A549 (cell line): Measurements from ENCODE around the gene RAB37. TPM values are rescaled to one million over a fixed set of nuclear protein-coding genes. Genes with fewer than 3 reads are reported as not detected.

ENCODE experiments used
- ATAC-seq, 2 experiments: fragments of 200-7000 bp in 1 of 2; fragments of >200 bp in 1 of 2; cut with Nextera tagmentation in 1 of 2; cut with Tn5 transposase in 1 of 2; 3 replicates each; pipeline versions ENCODE4 v1.8.0 to v1.9.1; 2018 to 2020; ENCODE audit warnings: mild to moderate bottlenecking in 1 of 2, moderate library complexity in 1 of 2
- CTCF ChIA-PET: fragments of 300-600 bp; sonication (Branson Sonifier 250); formaldehyde crosslinking; extraction: SDS; loops from one replicate; lab custom pipeline; 2021; ENCODE audit warnings: antibody characterized with exemption, inconsistent platforms; lab: Yijun Ruan, JAX
- POLR2A ChIA-PET: fragments of 350-600 bp; formaldehyde crosslinking; extraction: SDS; loops from one replicate; lab custom pipeline; 2021; ENCODE audit warnings: antibody characterized with exemption, inconsistent platforms; lab: Yijun Ruan, JAX
- DNase-seq, 2 experiments: peaks; one replicate each; pipeline versions ENCODE4 v3.0.0 to v3.0.0-alpha.2; 2011 to 2016; ENCODE audit warnings: low read depth in 1 of 2, low spot score in 1 of 2
- FAIRE-seq: peaks from 2 replicates; lab custom pipeline; 2011; peaks lifted over from hg19 to GRCh38; lab: Jason Lieb, UNC
- H3K27ac ChIP-seq, 2 experiments: fragments of >200 bp; sonication (Bioruptor Twin); formaldehyde crosslinking; 3 replicates each; pipeline ENCODE4 v1.5.1; 2016 to 2017
- H3K4me1 ChIP-seq: fragments of >200 bp; sonication (Bioruptor Twin); formaldehyde crosslinking; 3 replicates; pipeline ENCODE4 v1.6.1; 2016
- H3K4me2 ChIP-seq: fragments of >200 bp; sonication (Bioruptor Twin); formaldehyde crosslinking; 3 replicates; pipeline ENCODE4 v1.6.1; 2016
- H3K4me3 ChIP-seq: fragments of >200 bp; sonication (Bioruptor Twin); formaldehyde crosslinking; 3 replicates; pipeline ENCODE4 v1.5.1; 2016
- H3K9me3 ChIP-seq: fragments of >200 bp; sonication (Bioruptor Twin); formaldehyde crosslinking; 3 replicates; pipeline ENCODE4 v1.6.1; 2016
- CEBPB ChIP-seq, 2 experiments: fragments of >200 bp in 1 of 2; sonication (Bioruptor Twin) in 1 of 2; formaldehyde crosslinking in 1 of 2; IDR thresholded peaks; 2 replicates each; pipeline ENCODE4 v1.6.1; 2012 to 2016
- EP300 ChIP-seq, 2 experiments: fragments of >200 bp; sonication (Bioruptor Twin); formaldehyde crosslinking; IDR thresholded peaks; 2 replicates in 1 of 2; 3 replicates in 1 of 2; pipeline ENCODE4 v1.6.1; 2016 to 2017
- ESRRA ChIP-seq: fragments of 150-350 bp; IDR thresholded peaks from 2 replicates; pipeline ENCODE4 v1.6.1; 2014; ENCODE audit warnings: mild to moderate bottlenecking, low read length, borderline replicate concordance
- FOXS1 ChIP-seq: fragments of 250-450 bp; sonication (Bioruptor Pico); IDR thresholded peaks from 2 replicates; pipeline ENCODE4 v1.5.0; 2020; ENCODE audit warnings: mild to moderate bottlenecking, moderate library complexity
- HOXB13 ChIP-seq: fragments of 250-450 bp; sonication (Bioruptor Pico); IDR thresholded peaks from 2 replicates; pipeline ENCODE4 v1.5.0; 2020; ENCODE audit warnings: low read depth, mild to moderate bottlenecking, moderate library complexity
- JUN ChIP-seq, 2 experiments: fragments of >200 bp; sonication (Bioruptor Twin); formaldehyde crosslinking; IDR thresholded peaks; 2 replicates in 1 of 2; 3 replicates in 1 of 2; pipeline ENCODE4 v1.6.1; 2016 to 2017
- NR3C1 ChIP-seq: fragments of >200 bp; sonication (Bioruptor Twin); formaldehyde crosslinking; IDR thresholded peaks from 3 replicates; pipeline ENCODE4 v1.6.1; 2017
- POLR2A ChIP-seq: IDR thresholded peaks from 2 replicates; pipeline ENCODE4 v1.6.1; 2012; ENCODE audit warnings: mild to moderate bottlenecking, low read length
- RARB ChIP-seq: fragments of 250-450 bp; sonication (Bioruptor Pico); IDR thresholded peaks from 2 replicates; pipeline ENCODE4 v1.8.0; 2021; ENCODE audit warnings: mild to moderate bottlenecking, moderate library complexity
- RFX5 ChIP-seq: fragments of 450-650 bp; IDR thresholded peaks from 2 replicates; pipeline ENCODE4 v1.7.1; 2014; ENCODE audit warnings: antibody characterized with exemption, mild to moderate bottlenecking, moderate library complexity
- RNF2 ChIP-seq: fragments of 200-600 bp; sonication (generic); IDR thresholded peaks from 2 replicates; pipeline ENCODE4 v1.6.1; 2016; ENCODE audit warnings: low read depth, mild to moderate bottlenecking, antibody characterized with exemption, moderate library complexity, borderline replicate concordance
- TP53 ChIP-seq: fragments of 250-450 bp; sonication (Bioruptor Pico); IDR thresholded peaks from 2 replicates; pipeline ENCODE4 v1.5.0; 2021; ENCODE audit warnings: mild to moderate bottlenecking, moderate library complexity
- ZC3H11A ChIP-seq: fragments of 450-650 bp; IDR thresholded peaks from 2 replicates; pipeline ENCODE4 v1.6.1; 2014; ENCODE audit warnings: antibody characterized with exemption, mild to moderate bottlenecking
- ZFP36 ChIP-seq: fragments of 450-650 bp; IDR thresholded peaks from 2 replicates; pipeline ENCODE4 v1.6.1; 2014; ENCODE audit warnings: borderline replicate concordance; ENCODE audit not compliant: partially characterized antibody
- WGBS: methylation state at CpG from one replicate; pipeline ENCODE4 v1.1.6; 2017; ENCODE audit errors: missing lambda C conversion rate; 5-methylcytosine and 5-hydroxymethylcytosine counted together
- polyA plus RNA-seq, 4 experiments: library from polyadenylated mRNA; depleted of rRNA in 3 of 4; stranded (reverse); fragments of >200 nt; fragmentation: RNase III in 1 of 4; extraction: RNeasy Plus Mini Kit Qiagen cat#74134 plus additional on column Dnase treatment in 1 of 4; gene quantifications; 2 replicates in 3 of 4; 3 replicates in 1 of 4; pipeline ENCODE4 v1.2.3, GENCODE V29; 2011 to 2017
- TF ChIP-seq, protein P1 (sequence below): fragments of 250-450 bp; sonication (Bioruptor Pico); IDR thresholded peaks from 2 replicates; pipeline ENCODE4 v1.5.0; 2021; ENCODE audit warnings: mild to moderate bottlenecking, moderate library complexity, borderline replicate concordance
- TF ChIP-seq, protein P2 (sequence below): fragments of 450-650 bp; IDR thresholded peaks from 2 replicates; pipeline ENCODE4 v1.6.1; 2014; ENCODE audit warnings: antibody characterized with exemption
- TF ChIP-seq, protein P3 (sequence below): fragments of 200-600 bp; sonication (generic); IDR thresholded peaks from 2 replicates; pipeline ENCODE4 v1.6.1; 2016; ENCODE audit warnings: antibody characterized with exemption, mild to moderate bottlenecking, moderate library complexity
- TF ChIP-seq, protein P4 (sequence below): IDR thresholded peaks from 2 replicates; pipeline ENCODE4 v1.6.1; 2012

Gene RAB37
- polyA plus RNA-seq, 2 of the 4 experiments (the other 2 are of a cell fraction): 2.4 to 15.8 TPM

DNA sequence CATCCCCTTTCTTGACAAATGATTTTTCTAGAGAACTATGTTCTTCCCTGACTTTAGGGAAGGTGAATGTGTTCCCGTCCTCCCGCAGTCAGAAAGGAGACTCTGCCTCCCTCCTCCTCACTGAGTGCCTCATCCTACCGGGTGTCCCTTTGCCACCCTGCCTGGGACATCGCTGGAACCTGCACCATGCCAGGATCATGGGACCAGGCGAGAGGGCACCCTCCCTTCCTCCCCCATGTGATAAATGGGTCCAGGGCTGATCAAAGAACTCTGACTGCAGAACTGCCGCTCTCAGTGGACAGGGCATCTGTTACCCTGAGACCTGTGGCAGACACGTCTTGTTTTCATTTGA lies 31.7 kb downstream of the RAB37 start:
- 91% methylated on average over 7 of the region's 7 CpGs for WGBS
- peaks cover 27% of the 10 kb centered on the region for H3K4me1 ChIP-seq
- DNase-seq (no peak), FAIRE-seq (peak; percentile 28), ATAC-seq (no peak)
- ChIA-PET CTCF (interaction anchor here (5.9 to 53.6 kb wide), 5 partner anchors 14 to 111 kb away, joined by 65 to 1302 read pairs (median 349); partner anchors contain the start of genes FDXR, GRIN2C, NHERF1 and RAB37), POLR2A (interaction anchor here (2.8 kb wide), 1 partner anchor 19 kb away, joined by 15 read pairs; no protein-coding TSS in a partner anchor)
- H3K27ac ChIP-seq: no peak overlapping the region; a peak in 1 of 6 replicates
- H3K4me3 ChIP-seq: no peak overlapping the region
- H3K4me2 ChIP-seq: no peak overlapping the region
- no peaks in the 10 kb centered on the region for H3K9me3 ChIP-seq
- TF ChIP-seq RNF2: no peak
- TF ChIP-seq POLR2A: peak; percentile 17; the same call in 1 of the 2 replicates
- TF ChIP-seq, all 56 proteins: peak for 1

DNA sequence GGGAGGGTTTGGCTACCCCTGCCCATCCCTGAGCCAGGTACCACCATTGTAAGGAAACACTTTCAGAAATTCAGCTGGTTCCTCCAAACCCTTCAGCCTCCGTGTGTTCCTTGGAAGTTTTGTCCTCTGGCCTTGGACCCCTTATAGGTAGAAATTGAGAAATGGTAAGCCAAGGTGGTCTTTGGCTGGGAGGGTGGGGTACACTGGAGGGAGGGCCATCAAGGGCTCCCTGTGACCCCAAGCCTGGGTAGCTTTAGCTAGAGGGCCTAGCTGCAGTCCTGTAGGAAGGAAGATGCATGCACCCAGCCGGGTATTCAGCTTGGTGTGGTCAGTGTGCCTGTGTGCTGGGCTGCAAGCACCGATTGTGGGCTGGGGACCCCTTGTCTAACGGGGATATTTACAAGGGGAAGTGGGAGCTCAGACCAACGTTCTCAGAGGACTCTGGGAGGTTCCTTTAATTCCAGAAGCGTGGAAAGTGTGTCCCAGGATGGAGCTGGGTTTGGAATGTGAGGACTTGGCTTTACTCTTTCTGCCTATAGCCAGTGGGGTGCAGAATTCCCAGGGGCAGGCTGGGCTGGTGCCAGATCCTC lies 32.3 kb downstream of the RAB37 start:
- peaks cover 27% of the 10 kb centered on the region for H3K4me1 ChIP-seq
- FAIRE-seq (no peak), ATAC-seq (no peak), DNase-seq (no peak)
- H3K27ac ChIP-seq: no peak overlapping the region
- no peak for TF ChIP-seq RNF2
- no peak for TF ChIP-seq ESRRA
- TF ChIP-seq CEBPB (IDR thresholded peaks at IDR 0.05): no peak
- no peak for TF ChIP-seq TP53 (CRISPR knock-in tag)
- no peak for TF ChIP-seq POLR2A
- TF ChIP-seq, protein P1, sequence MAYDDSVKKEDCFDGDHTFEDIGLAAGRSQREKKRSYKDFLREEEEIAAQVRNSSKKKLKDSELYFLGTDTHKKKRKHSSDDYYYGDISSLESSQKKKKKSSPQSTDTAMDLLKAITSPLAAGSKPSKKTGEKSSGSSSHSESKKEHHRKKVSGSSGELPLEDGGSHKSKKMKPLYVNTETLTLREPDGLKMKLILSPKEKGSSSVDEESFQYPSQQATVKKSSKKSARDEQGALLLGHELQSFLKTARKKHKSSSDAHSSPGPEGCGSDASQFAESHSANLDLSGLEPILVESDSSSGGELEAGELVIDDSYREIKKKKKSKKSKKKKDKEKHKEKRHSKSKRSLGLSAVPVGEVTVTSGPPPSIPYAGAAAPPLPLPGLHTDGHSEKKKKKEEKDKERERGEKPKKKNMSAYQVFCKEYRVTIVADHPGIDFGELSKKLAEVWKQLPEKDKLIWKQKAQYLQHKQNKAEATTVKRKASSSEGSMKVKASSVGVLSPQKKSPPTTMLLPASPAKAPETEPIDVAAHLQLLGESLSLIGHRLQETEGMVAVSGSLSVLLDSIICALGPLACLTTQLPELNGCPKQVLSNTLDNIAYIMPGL (CRISPR knock-in tag): no peak
- no peak overlapping the region for H3K4me2 ChIP-seq
- H3K9me3 ChIP-seq: no peaks in the 10 kb centered on the region
- no peak overlapping the region for H3K4me3 ChIP-seq
- ChIA-PET POLR2A (interaction anchor here (0.7 to 2.8 kb wide), 2 partner anchors 20 to 92 kb away, joined by 3 to 15 read pairs; no protein-coding TSS in a partner anchor), CTCF (interaction anchor here (0.7 to 53.6 kb wide), 7 partner anchors 15 to 204 kb away, joined by 3 to 1302 read pairs (median 107); partner anchors contain the start of genes FDXR, GRIN2C, NHERF1 and RAB37)
- 74% methylated on average over 6 of the region's 6 CpGs for WGBS

DNA sequence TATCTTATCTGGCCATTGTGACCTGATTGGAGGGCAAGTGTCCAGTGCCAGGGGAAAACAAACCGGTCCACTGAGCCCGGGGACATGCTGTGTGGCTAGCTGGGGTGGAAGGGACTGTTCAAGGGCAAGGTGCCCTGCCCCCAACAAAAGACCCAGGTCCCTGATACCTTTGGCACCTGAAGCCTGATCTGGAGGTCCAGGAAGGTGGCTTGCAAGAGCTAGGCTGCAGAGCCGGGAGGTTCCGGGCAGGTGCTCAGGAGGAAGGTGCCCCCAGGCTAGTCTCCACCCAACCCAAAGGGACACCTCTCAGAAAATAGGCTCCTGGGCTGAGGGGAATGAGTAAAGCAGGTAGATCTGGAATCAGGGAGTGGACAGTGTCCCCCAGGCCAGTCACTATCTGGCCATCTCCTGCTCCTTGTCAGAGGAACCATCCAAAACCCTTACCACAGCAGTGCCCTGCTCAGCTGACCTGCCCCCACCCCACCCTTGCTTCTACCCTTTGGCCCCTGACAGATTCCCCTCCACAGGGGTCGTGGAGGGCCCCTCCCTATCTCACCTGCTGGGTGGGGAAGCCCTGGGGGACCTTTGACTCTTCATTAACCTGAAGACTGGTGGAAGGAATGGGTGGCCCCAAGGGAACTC lies 32.9 kb downstream of the RAB37 start:
- DNase-seq (no peak), FAIRE-seq (no peak), ATAC-seq (no peak)
- H3K27ac ChIP-seq: no peak overlapping the region
- POLR2A ChIA-PET: interaction anchor here (0.7 to 2.8 kb wide), 4 partner anchors 21 to 112 kb away, joined by 3 to 15 read pairs (median 4); no protein-coding TSS in a partner anchor
- CTCF ChIA-PET: interaction anchor here (0.7 to 53.6 kb wide), 10 partner anchors 15 to 204 kb away, joined by 3 to 1302 read pairs (median 38); partner anchors contain the start of genes FDXR, GRIN2C, NHERF1 and RAB37
- WGBS: 72% methylated on average over 5 of the region's 5 CpGs
- no peaks in the 10 kb centered on the region for H3K9me3 ChIP-seq
- no peak overlapping the region for H3K4me3 ChIP-seq
- peaks cover 28% of the 10 kb centered on the region for H3K4me1 ChIP-seq
- TF ChIP-seq, protein P2, sequence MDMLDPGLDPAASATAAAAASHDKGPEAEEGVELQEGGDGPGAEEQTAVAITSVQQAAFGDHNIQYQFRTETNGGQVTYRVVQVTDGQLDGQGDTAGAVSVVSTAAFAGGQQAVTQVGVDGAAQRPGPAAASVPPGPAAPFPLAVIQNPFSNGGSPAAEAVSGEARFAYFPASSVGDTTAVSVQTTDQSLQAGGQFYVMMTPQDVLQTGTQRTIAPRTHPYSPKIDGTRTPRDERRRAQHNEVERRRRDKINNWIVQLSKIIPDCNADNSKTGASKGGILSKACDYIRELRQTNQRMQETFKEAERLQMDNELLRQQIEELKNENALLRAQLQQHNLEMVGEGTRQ: no peak
- peak in 1 of 2 experiments; percentile 11; a peak in 1 of 5 replicates for TF ChIP-seq JUN (IDR thresholded peaks at IDR 0.05)
- no peak overlapping the region for H3K4me2 ChIP-seq

DNA sequence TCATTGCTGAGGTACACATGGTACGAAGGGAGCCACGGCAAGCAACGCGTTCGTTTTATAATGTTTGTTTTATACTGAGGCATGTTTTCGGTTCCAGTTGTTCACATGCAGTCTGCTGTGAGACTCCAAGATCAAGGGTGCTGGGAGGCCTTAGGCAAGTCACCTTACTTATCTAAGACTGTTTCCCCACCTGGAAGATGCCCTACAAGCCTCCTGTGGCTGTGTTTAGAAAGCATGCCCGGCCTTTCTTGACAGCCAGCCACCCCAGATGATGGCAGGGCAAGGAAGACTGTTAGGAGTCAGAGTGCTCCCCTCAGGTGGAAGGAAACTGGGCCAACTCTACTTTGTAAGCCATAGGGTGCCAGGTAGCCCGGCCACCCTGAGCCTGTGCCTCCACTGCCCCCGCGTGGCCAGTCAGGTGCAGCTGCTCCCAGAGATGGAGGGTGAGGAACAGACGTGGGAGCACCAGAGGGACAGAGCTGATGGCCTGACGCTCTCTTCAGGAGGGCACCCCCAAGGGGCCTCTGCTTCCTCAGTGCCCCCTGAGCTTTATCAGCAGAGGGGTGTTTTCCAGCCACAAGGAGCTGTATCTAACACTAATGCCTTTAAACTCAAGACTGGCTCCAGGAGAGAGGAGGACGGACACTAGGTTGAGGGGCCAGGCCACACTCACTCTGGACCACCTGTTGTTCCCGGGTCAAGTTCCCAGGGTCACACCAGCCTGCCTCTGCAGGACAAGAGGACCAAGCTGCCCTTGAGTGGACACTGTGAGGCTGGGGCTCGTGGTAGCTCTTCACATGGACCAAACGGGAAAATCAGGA lies 33.7 kb downstream of the RAB37 start:
- no peak overlapping the region for H3K4me3 ChIP-seq
- H3K4me2 ChIP-seq: no peak overlapping the region
- DNase-seq (peak; percentile 77 to 88), FAIRE-seq (no peak), ATAC-seq (peak; percentile 79 to 89)
- H3K9me3 ChIP-seq: no peaks in the 10 kb centered on the region
- no peak overlapping the region for H3K27ac ChIP-seq
- H3K4me1 ChIP-seq: peaks cover 33% of the 10 kb centered on the region
- POLR2A ChIA-PET: interaction anchor here (1.2 to 2.8 kb wide), 4 partner anchors 21 to 113 kb away, joined by 3 to 15 read pairs (median 4); partner anchors contain the start of gene FDXR
- WGBS: 51% methylated on average over 16 of the region's 16 CpGs
- CTCF ChIA-PET: interaction anchor here (0.6 to 53.6 kb wide), 16 partner anchors 16 to 205 kb away, joined by 3 to 1302 read pairs (median 4); partner anchors contain the start of genes FDXR, GRIN2C, NHERF1 and RAB37
- TF ChIP-seq, protein P3, sequence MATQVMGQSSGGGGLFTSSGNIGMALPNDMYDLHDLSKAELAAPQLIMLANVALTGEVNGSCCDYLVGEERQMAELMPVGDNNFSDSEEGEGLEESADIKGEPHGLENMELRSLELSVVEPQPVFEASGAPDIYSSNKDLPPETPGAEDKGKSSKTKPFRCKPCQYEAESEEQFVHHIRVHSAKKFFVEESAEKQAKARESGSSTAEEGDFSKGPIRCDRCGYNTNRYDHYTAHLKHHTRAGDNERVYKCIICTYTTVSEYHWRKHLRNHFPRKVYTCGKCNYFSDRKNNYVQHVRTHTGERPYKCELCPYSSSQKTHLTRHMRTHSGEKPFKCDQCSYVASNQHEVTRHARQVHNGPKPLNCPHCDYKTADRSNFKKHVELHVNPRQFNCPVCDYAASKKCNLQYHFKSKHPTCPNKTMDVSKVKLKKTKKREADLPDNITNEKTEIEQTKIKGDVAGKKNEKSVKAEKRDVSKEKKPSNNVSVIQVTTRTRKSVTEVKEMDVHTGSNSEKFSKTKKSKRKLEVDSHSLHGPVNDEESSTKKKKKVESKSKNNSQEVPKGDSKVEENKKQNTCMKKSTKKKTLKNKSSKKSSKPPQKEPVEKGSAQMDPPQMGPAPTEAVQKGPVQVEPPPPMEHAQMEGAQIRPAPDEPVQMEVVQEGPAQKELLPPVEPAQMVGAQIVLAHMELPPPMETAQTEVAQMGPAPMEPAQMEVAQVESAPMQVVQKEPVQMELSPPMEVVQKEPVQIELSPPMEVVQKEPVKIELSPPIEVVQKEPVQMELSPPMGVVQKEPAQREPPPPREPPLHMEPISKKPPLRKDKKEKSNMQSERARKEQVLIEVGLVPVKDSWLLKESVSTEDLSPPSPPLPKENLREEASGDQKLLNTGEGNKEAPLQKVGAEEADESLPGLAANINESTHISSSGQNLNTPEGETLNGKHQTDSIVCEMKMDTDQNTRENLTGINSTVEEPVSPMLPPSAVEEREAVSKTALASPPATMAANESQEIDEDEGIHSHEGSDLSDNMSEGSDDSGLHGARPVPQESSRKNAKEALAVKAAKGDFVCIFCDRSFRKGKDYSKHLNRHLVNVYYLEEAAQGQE: peak; percentile 21; the same call in 1 of the 2 replicates
- TF ChIP-seq RARB (no peak), NR3C1 (no peak), ZC3H11A (no peak), EP300 (IDR thresholded peaks at IDR 0.05) (no peak), FOXS1 (no peak), RFX5 (no peak), HOXB13 (CRISPR knock-in tag) (no peak), ZFP36 (no peak)
- TF ChIP-seq, protein P4, sequence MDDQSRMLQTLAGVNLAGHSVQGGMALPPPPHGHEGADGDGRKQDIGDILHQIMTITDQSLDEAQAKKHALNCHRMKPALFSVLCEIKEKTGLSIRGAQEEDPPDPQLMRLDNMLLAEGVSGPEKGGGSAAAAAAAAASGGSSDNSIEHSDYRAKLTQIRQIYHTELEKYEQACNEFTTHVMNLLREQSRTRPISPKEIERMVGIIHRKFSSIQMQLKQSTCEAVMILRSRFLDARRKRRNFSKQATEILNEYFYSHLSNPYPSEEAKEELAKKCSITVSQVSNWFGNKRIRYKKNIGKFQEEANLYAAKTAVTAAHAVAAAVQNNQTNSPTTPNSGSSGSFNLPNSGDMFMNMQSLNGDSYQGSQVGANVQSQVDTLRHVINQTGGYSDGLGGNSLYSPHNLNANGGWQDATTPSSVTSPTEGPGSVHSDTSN: no peak
